GM23248 (cell line): ENCODE data around the gene CDX2. TPM values are rescaled to one million over a fixed set of nuclear protein-coding genes. Genes with fewer than 3 reads are reported as not detected.

ENCODE experiments used
- DNase-seq: peaks from one replicate; pipeline ENCODE4 v3.0.0-alpha.2; 2015
- H2AFZ ChIP-seq: fragments of 200-600 bp; sonication (generic); 2 replicates; pipeline ENCODE4 v1.6.1; 2016; ENCODE audit warnings: antibody characterized with exemption
- H3F3A ChIP-seq: fragments of 200-600 bp; sonication (generic); 2 replicates; pipeline ENCODE4 v1.6.1; 2016; ENCODE audit warnings: mild to moderate bottlenecking, antibody characterized with exemption, mixed run types; ENCODE audit not compliant: insufficient read depth
- H3K27ac ChIP-seq: fragments of 200-600 bp; sonication (generic); 2 replicates; pipeline ENCODE4 v1.5.1; 2016; ENCODE audit warnings: mild to moderate bottlenecking
- H3K27me3 ChIP-seq: fragments of 200-600 bp; sonication (generic); replicated peaks from 2 replicates; pipeline ENCODE4 v1.6.1; 2016; ENCODE audit warnings: mild to moderate bottlenecking; ENCODE audit not compliant: insufficient read depth
- H3K36me3 ChIP-seq: fragments of 200-600 bp; sonication (generic); 2 replicates; pipeline ENCODE4 v1.6.1; 2016; ENCODE audit warnings: low read depth, mild to moderate bottlenecking
- H3K4me1 ChIP-seq: fragments of 200-600 bp; sonication (generic); 2 replicates; pipeline ENCODE4 v1.6.1; 2016; ENCODE audit warnings: mild to moderate bottlenecking; ENCODE audit not compliant: insufficient read depth
- H3K4me2 ChIP-seq: fragments of 200-600 bp; sonication (generic); one replicate; pipeline ENCODE4 v1.6.1; 2016; ENCODE audit warnings: mild to moderate bottlenecking; ENCODE audit not compliant: unreplicated experiment
- H3K4me3 ChIP-seq: fragments of 200-600 bp; sonication (generic); 2 replicates; pipeline ENCODE4 v1.5.1; 2016; ENCODE audit warnings: mild to moderate bottlenecking
- H3K79me2 ChIP-seq: fragments of 200-600 bp; sonication (generic); 2 replicates; pipeline ENCODE4 v1.6.1; 2016; ENCODE audit warnings: mild to moderate bottlenecking; ENCODE audit not compliant: insufficient read depth
- H3K9ac ChIP-seq: fragments of 200-600 bp; sonication (generic); 2 replicates; pipeline ENCODE4 v1.6.1; 2016; ENCODE audit warnings: mild to moderate bottlenecking
- H3K9me2 ChIP-seq: fragments of 200-600 bp; sonication (generic); 2 replicates; pipeline ENCODE4 v1.6.1; 2016; ENCODE audit warnings: mixed run types, mild to moderate bottlenecking, moderate library complexity; ENCODE audit not compliant: insufficient read depth
- H3K9me3 ChIP-seq: fragments of 200-600 bp; sonication (generic); one replicate; pipeline ENCODE4 v1.6.1; 2017; ENCODE audit warnings: low read depth
- H4K20me1 ChIP-seq: fragments of 200-600 bp; sonication (generic); 2 replicates; pipeline ENCODE4 v1.6.0; 2016; ENCODE audit not compliant: insufficient read depth
- EZH2 ChIP-seq: fragments of 200-600 bp; sonication (generic); IDR thresholded peaks from 2 replicates; pipeline ENCODE4 v1.6.1; 2018; ENCODE audit warnings: antibody characterized with exemption, mild to moderate bottlenecking; ENCODE audit not compliant: insufficient read depth, poor library complexity, severe bottlenecking
- EZH2phosphoT487 ChIP-seq: fragments of 200-600 bp; sonication (generic); IDR thresholded peaks from 2 replicates; pipeline ENCODE4 v1.6.1; 2018; ENCODE audit warnings: antibody characterized with exemption, moderate library complexity, mild to moderate bottlenecking, low read depth; ENCODE audit not compliant: insufficient read depth
- WGBS, 2 experiments: methylation state at CpG; one replicate each; pipeline ENCODE4 v1.1.6; 2015 to 2017; ENCODE audit warnings: low lambda C conversion rate in 2 of 2, low coverage in 1 of 2; ENCODE audit errors: missing lambda C conversion rate in 2 of 2; 5-methylcytosine and 5-hydroxymethylcytosine counted together
- in situ Hi-C: fragments of 300-500 bp; cut with MboI; formaldehyde crosslinking; loops from 2 replicates; pipeline ENCODE4 v1.15.0; 2020
- polyA plus RNA-seq: library from polyadenylated mRNA; unstranded; fragments of >200 nt; fragmentation: Nextera tagmentation; extraction: Ambion mirVana; gene quantifications from 2 replicates; pipeline ENCODE4 v1.2.1, GENCODE V29; 2016
- total RNA-seq: library from RNA; depleted of rRNA; stranded (reverse); fragments of >200 nt; shearing (Covaris generic); gene quantifications from 2 replicates; pipeline ENCODE4 v1.2.3, GENCODE V29; 2014

The CDX2 gene
- total and polyA plus RNA-seq, 2 experiments from 2014 or later: not detected

- no peak for DNase-seq
- Histone ChIP-seq H3K9ac (no peak overlapping the region), H3K4me3 (no peak overlapping the region), H3K36me3 (no peaks in the 10 kb centered on the region), H3K27me3 (peaks cover 97% of the 10 kb centered on the region), H3F3A (no peaks in the 10 kb centered on the region), H3K4me2 (no peak overlapping the region), H3K4me1 (peaks cover 12% of the 10 kb centered on the region; the same call in 1 of the 2 replicates), H3K9me3 (no peaks in the 10 kb centered on the region), H4K20me1 (no peaks in the 10 kb centered on the region), H2AFZ (no peak overlapping the region), H3K79me2 (no peaks in the 10 kb centered on the region), H3K27ac (no peak overlapping the region), H3K9me2 (no peaks in the 10 kb centered on the region)
- TF ChIP-seq EZH2phosphoT487 (no peak), EZH2 (no peak)
- 51 to 53% methylated on average over 6 of the region's 6 CpGs for WGBS, 2 experiments
- in situ Hi-C loops: no loop called here
These were observed 6.8 kb downstream of the CDX2 start for GRCh38 chr13:27962128-27962841.

GRCh38 chr13:27961227-27962085 lies 7.7 kb downstream of the CDX2 start:
- no peak for DNase-seq
- H3K4me3 ChIP-seq: peak overlapping the region; percentile 52
- no peaks in the 10 kb centered on the region for H3K9me3 ChIP-seq
- no peaks in the 10 kb centered on the region for H3K9me2 ChIP-seq
- H3K27ac ChIP-seq: no peak overlapping the region
- H3K36me3 ChIP-seq: no peaks in the 10 kb centered on the region
- H3K79me2 ChIP-seq: no peaks in the 10 kb centered on the region
- in situ Hi-C loops: no loop called here
- H3K27me3 ChIP-seq: peaks cover 96% of the 10 kb centered on the region
- peaks cover 12% of the 10 kb centered on the region; the same call in 1 of the 2 replicates for H3K4me1 ChIP-seq
- no peaks in the 10 kb centered on the region for H4K20me1 ChIP-seq
- TF ChIP-seq EZH2phosphoT487 (no peak), EZH2 (peak; percentile 42)
- WGBS, 2 experiments: 7 to 8% methylated on average over 24 to 25 of the region's 25 CpGs
- peak overlapping the region; percentile 61; the same call in 1 of the 2 replicates for H2AFZ ChIP-seq
- no peaks in the 10 kb centered on the region for H3F3A ChIP-seq
- peak overlapping the region; percentile 67 for H3K4me2 ChIP-seq
- no peak overlapping the region for H3K9ac ChIP-seq

- peak; percentile 55 for DNase-seq
- no peaks in the 10 kb centered on the region for H3K9me2 ChIP-seq
- peak overlapping the region; percentile 67 for H3K4me2 ChIP-seq
- 0 out of 2 replicates have a peak, but pooled peaks have one; percentile 40 for TF ChIP-seq EZH2phosphoT487
- TF ChIP-seq EZH2: peak; percentile 35
- H4K20me1 ChIP-seq: no peaks in the 10 kb centered on the region
- no peaks in the 10 kb centered on the region for H3K79me2 ChIP-seq
- WGBS, 2 experiments: 1 to 3% methylated on average over 55 to 65 of the region's 73 CpGs
- H3K4me3 ChIP-seq: peak overlapping the region; percentile 52
- H3K9me3 ChIP-seq: no peaks in the 10 kb centered on the region
- in situ Hi-C loops: no loop called here
- no peak overlapping the region for H3K27ac ChIP-seq
- no peak overlapping the region for H3K9ac ChIP-seq
- H3K4me1 ChIP-seq: peaks cover 12% of the 10 kb centered on the region; the same call in 1 of the 2 replicates
- peaks cover 95% of the 10 kb centered on the region for H3K27me3 ChIP-seq
- H3K36me3 ChIP-seq: no peaks in the 10 kb centered on the region
- peak overlapping the region; percentile 61 for H2AFZ ChIP-seq
- no peaks in the 10 kb centered on the region for H3F3A ChIP-seq
These were observed 8.5 kb downstream of the CDX2 start for GRCh38 chr13:27960362-27961226.

- 19 to 21% methylated on average over 14 of the region's 14 CpGs for WGBS, 2 experiments
- Histone ChIP-seq H2AFZ (peak overlapping the region; percentile 61), H3K9me2 (no peaks in the 10 kb centered on the region), H3K27ac (no peak overlapping the region), H3F3A (no peaks in the 10 kb centered on the region), H3K9ac (no peak overlapping the region), H3K4me3 (peak overlapping the region; percentile 52), H3K4me2 (peak overlapping the region; percentile 67), H3K9me3 (no peaks in the 10 kb centered on the region), H4K20me1 (no peaks in the 10 kb centered on the region), H3K4me1 (peaks cover 12% of the 10 kb centered on the region; the same call in 1 of the 2 replicates), H3K36me3 (no peaks in the 10 kb centered on the region), H3K79me2 (no peaks in the 10 kb centered on the region), H3K27me3 (peaks cover 95% of the 10 kb centered on the region)
- in situ Hi-C loops: no loop called here
- TF ChIP-seq EZH2: peak; percentile 43
- no peak for TF ChIP-seq EZH2phosphoT487
- DNase-seq: no peak
These were observed 9.1 kb downstream of the CDX2 start for GRCh38 chr13:27959976-27960361.
